OCI-LY7 (cell line): ENCODE measurements around the gene STMN1.

Source experiments
- EZH2phosphoT487 ChIP-seq: fragments of 200-600 bp; sonication (generic); IDR thresholded peaks from 2 replicates; pipeline ENCODE4 v1.6.1; 2018; ENCODE audit warnings: low read depth, borderline replicate concordance, mild to moderate bottlenecking, mixed run types, antibody characterized with exemption, low read length, moderate library complexity, mixed read lengths
- TF ChIP-seq, protein P1 (sequence below): fragments of 200-600 bp; sonication (generic); conservative IDR thresholded peaks from 2 replicates; pipeline ENCODE4 v1.5.1; 2014; ENCODE audit warnings: mild to moderate bottlenecking, antibody characterized with exemption, low read length, moderate library complexity, mixed read lengths

DNA sequence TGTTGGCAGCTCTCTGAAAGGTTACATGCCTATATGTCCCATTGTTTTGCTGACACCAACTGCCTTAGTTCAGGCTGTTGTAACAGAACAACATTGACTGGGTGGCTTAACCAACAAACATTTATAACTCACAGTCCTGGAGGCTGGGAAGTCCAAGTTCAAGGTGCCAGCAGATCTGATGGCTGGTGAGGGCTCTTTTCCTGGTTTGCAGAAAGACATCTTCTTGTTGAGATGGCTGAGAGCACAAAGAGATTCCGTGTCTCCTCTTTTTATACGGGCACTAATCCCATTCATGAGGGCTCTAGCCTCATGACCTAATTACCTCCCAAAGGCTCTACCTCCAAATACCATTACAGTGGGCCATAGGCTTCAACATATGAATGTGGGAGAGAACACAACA, 10.2 kb upstream of the STMN1 start:
- TF ChIP-seq, protein P1, sequence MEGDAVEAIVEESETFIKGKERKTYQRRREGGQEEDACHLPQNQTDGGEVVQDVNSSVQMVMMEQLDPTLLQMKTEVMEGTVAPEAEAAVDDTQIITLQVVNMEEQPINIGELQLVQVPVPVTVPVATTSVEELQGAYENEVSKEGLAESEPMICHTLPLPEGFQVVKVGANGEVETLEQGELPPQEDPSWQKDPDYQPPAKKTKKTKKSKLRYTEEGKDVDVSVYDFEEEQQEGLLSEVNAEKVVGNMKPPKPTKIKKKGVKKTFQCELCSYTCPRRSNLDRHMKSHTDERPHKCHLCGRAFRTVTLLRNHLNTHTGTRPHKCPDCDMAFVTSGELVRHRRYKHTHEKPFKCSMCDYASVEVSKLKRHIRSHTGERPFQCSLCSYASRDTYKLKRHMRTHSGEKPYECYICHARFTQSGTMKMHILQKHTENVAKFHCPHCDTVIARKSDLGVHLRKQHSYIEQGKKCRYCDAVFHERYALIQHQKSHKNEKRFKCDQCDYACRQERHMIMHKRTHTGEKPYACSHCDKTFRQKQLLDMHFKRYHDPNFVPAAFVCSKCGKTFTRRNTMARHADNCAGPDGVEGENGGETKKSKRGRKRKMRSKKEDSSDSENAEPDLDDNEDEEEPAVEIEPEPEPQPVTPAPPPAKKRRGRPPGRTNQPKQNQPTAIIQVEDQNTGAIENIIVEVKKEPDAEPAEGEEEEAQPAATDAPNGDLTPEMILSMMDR = no peak
- no peak for TF ChIP-seq EZH2phosphoT487
